ENCODE data around the gene RASAL2. TPM values are rescaled to one million over a fixed set of nuclear protein-coding genes. Genes with fewer than 3 reads are reported as not detected.
"Not testable (repeated sequence)": the region's sequence is repeated elsewhere in the genome, so short reads cannot be mapped to it uniquely, and the experiment has no call there.

The RASAL2 gene
- total RNA-seq, 2 experiments from 2014 or later, result not detected

GRCh38 chr1:178118524-178118923 lies 24.6 kb downstream of the RASAL2 start:
- POLR2A ChIA-PET, result no interaction called here
- no peaks in the 10 kb centered on the region for H3K36me3 Mint-ChIP-seq (ENCODE audit: low read depth)
- CTCF ChIA-PET, result no interaction called here

DNA sequence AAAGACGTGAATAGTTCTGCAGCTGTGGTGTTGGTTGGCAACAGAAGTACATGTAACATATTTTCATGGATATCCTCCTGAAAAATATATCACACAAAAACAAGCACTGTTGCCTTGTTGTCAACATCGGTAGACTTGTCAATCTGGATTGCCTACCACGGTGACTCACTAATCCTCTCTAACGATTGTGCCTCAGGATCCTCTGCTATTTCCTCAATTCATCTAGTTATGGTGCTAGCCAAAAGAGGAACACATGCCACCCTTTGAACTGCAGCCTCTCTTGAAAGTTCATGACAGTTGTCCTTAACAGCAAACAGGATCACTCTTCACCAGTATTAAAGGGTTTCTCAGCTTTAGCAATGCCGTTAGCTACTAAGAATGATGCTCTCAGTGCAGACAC lies 25.7 kb downstream of the RASAL2 start:
- POLR2A ChIA-PET, result no interaction called here
- Mint-ChIP-seq H3K4me3 (no peak overlapping the region), H3K9me3 (peaks cover 3% of the 10 kb centered on the region), H3K4me1 (no peaks in the 10 kb centered on the region), H3K36me3 (ENCODE audit: low read depth) (no peaks in the 10 kb centered on the region), H3K27me3 (no peaks in the 10 kb centered on the region), H3K27ac (no peak overlapping the region)
- CTCF ChIA-PET, result no interaction called here
- no peak for DNase-seq

More at GRCh38 chr1:178118524-178118923, 24.6 kb downstream of the RASAL2 start:
- no peak overlapping the region for H3K27ac Mint-ChIP-seq
- no peak for DNase-seq
- peaks cover 3% of the 10 kb centered on the region for H3K9me3 Mint-ChIP-seq
- H3K4me3 Mint-ChIP-seq, result no peak overlapping the region
- H3K27me3 Mint-ChIP-seq, result no peaks in the 10 kb centered on the region
- no peaks in the 10 kb centered on the region for H3K4me1 Mint-ChIP-seq

DNA sequence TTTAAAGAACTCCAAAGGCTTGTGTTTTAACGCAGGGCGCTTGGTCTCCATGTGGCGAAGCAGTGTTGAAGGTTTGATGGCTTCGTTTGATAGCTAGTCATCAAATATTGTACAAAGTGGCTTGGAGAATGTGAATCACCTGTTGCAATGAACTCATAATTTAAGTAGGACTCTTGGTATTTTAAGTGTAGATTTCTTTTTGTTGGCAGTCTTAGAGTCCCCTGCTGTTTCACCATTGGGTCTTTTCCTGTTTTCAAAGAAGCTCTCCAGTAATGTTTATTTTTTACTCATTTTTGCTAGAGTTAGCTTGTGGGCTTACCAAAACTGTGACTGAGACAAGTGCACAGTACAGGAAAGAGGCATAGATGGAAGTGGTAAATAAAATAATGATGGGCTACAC lies 26.2 kb downstream of the RASAL2 start:
- H3K36me3 Mint-ChIP-seq (ENCODE audit: low read depth), result no peaks in the 10 kb centered on the region
- H3K4me1 Mint-ChIP-seq, result no peaks in the 10 kb centered on the region
- peaks cover 3% of the 10 kb centered on the region for H3K9me3 Mint-ChIP-seq
- H3K27ac Mint-ChIP-seq, result no peak overlapping the region
- H3K27me3 Mint-ChIP-seq, result no peaks in the 10 kb centered on the region
- CTCF ChIA-PET, result no interaction called here
- DNase-seq, result no peak
- no peak overlapping the region for H3K4me3 Mint-ChIP-seq
- POLR2A ChIA-PET, result no interaction called here

GRCh38 chr1:178120520-178121052 lies 26.7 kb downstream of the RASAL2 start:
- not testable (repeated sequence) for H3K27me3 Mint-ChIP-seq

DNA sequence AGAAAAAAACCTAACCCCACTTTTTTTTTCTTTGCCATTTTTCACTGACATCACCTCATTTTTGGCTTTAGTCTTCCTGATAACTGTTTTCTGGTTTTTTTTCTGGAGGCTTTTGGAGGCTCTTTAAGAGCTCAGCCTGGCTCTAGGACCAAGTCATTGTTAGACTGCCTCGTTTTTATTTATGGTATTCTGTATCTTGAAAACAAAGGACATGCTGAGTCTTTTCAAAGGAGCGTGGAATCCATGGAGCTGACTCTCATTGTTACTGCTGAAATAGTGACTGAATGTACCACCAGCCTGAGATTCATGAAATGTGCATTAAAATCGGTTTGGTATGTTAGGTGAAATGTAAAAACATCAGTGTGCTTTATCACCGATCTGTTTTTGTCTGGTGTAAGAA lies 28.0 kb downstream of the RASAL2 start:
- DNase-seq, result no peak
- ChIA-PET CTCF (no interaction called here), POLR2A (no interaction called here)
- H3K27ac Mint-ChIP-seq, result no peak overlapping the region
- peaks cover 3% of the 10 kb centered on the region for H3K9me3 Mint-ChIP-seq
- no peaks in the 10 kb centered on the region for H3K27me3 Mint-ChIP-seq
- no peaks in the 10 kb centered on the region for H3K4me1 Mint-ChIP-seq
- no peak overlapping the region for H3K4me3 Mint-ChIP-seq
- no peaks in the 10 kb centered on the region for H3K36me3 Mint-ChIP-seq (ENCODE audit: low read depth)

More at GRCh38 chr1:178120520-178121052, 26.7 kb downstream of the RASAL2 start:
- CTCF ChIA-PET; H3K4me1 Mint-ChIP-seq; H3K36me3 Mint-ChIP-seq (ENCODE audit: low read depth); H3K9me3 Mint-ChIP-seq; DNase-seq; POLR2A ChIA-PET; H3K4me3 Mint-ChIP-seq; H3K27ac Mint-ChIP-seq: not testable (repeated sequence)

- Mint-ChIP-seq H3K4me1 (no peaks in the 10 kb centered on the region), H3K9me3 (peaks cover 3% of the 10 kb centered on the region), H3K27ac (no peak overlapping the region), H3K4me3 (no peak overlapping the region), H3K36me3 (ENCODE audit: low read depth) (no peaks in the 10 kb centered on the region), H3K27me3 (no peaks in the 10 kb centered on the region)
- no peak for DNase-seq
- POLR2A ChIA-PET, result no interaction called here
- CTCF ChIA-PET, result no interaction called here
Measured at GRCh38 chr1:178122283-178122682, 28.4 kb downstream of the RASAL2 start.

DNA sequence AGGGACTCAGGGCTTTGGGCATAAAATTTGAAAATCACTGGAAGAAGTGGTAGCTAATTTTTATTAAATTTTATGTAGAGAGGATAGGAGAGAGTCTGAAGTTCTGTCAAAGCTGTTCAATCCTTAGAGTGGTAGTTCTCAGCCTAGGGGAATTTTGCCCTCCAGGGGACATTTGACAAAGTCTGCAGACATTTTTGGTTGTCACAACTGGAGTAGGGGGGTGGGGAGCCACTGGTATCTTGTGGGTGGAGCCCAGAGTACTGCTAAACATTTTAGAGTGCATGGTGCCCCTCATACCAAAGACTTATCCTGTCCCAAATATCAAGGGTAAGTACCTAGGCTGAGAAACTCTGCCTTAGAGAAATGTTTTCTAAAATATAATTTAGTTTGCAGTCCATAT lies 30.2 kb downstream of the RASAL2 start:
- Mint-ChIP-seq H3K27ac (no peak overlapping the region), H3K9me3 (peaks cover 3% of the 10 kb centered on the region), H3K4me1 (no peaks in the 10 kb centered on the region), H3K4me3 (no peak overlapping the region), H3K27me3 (no peaks in the 10 kb centered on the region), H3K36me3 (ENCODE audit: low read depth) (no peaks in the 10 kb centered on the region)
- POLR2A ChIA-PET, result no interaction called here
- DNase-seq, result no peak
- CTCF ChIA-PET, result no interaction called here

GRCh38 chr1:178126261-178126660 lies 32.4 kb downstream of the RASAL2 start:
- no peaks in the 10 kb centered on the region for H3K27me3 Mint-ChIP-seq
- H3K36me3 Mint-ChIP-seq (ENCODE audit: low read depth), result no peaks in the 10 kb centered on the region
- DNase-seq, result no peak
- ChIA-PET CTCF (no interaction called here), POLR2A (no interaction called here)
- no peaks in the 10 kb centered on the region for H3K4me1 Mint-ChIP-seq
- H3K9me3 Mint-ChIP-seq, result no peaks in the 10 kb centered on the region
- no peak overlapping the region for H3K27ac Mint-ChIP-seq
- no peak overlapping the region for H3K4me3 Mint-ChIP-seq

DNA sequence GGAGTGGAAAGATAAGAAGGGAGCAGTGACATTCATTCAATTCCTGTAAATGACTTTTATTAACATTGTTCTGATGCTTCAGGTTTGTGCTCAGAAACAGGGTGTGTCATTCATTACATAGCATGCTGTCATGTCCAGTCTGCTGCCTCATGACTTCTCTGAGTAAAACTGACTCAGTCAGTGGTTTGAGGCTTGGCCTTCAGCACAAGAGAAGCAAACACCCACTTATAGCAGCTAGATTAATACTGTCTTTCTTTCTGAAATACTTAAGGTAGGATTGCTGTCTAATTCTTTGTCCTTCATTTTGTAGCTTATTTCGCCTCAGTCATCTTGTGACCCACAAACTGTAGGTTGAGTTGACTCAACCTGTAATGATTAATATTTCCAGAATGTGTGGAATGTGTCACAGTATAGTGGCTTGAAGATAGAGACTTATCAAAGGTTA lies 32.9 kb downstream of the RASAL2 start:
- H3K36me3 Mint-ChIP-seq (ENCODE audit: low read depth), result no peaks in the 10 kb centered on the region
- no peaks in the 10 kb centered on the region for H3K27me3 Mint-ChIP-seq
- DNase-seq, result no peak
- H3K4me1 Mint-ChIP-seq, result no peaks in the 10 kb centered on the region
- ChIA-PET CTCF (no interaction called here), POLR2A (no interaction called here)
- H3K9me3 Mint-ChIP-seq, result no peaks in the 10 kb centered on the region
- H3K27ac Mint-ChIP-seq, result no peak overlapping the region
- no peak overlapping the region for H3K4me3 Mint-ChIP-seq

GRCh38 chr1:178127482-178128191 lies 33.7 kb downstream of the RASAL2 start:
- Mint-ChIP-seq H3K4me1 (no peaks in the 10 kb centered on the region), H3K27ac (no peak overlapping the region), H3K36me3 (ENCODE audit: low read depth) (no peaks in the 10 kb centered on the region), H3K9me3 (no peaks in the 10 kb centered on the region), H3K4me3 (no peak overlapping the region), H3K27me3 (no peaks in the 10 kb centered on the region)
- POLR2A ChIA-PET, result no interaction called here
- no peak for DNase-seq
- CTCF ChIA-PET, result no interaction called here

- ChIA-PET CTCF (no interaction called here), POLR2A (no interaction called here)
- Mint-ChIP-seq H3K4me1 (no peaks in the 10 kb centered on the region), H3K27me3 (no peaks in the 10 kb centered on the region), H3K4me3 (no peak overlapping the region), H3K9me3 (peaks cover 2% of the 10 kb centered on the region), H3K27ac (no peak overlapping the region), H3K36me3 (ENCODE audit: low read depth) (no peaks in the 10 kb centered on the region)
- no peak for DNase-seq
Measured at GRCh38 chr1:178133239-178133989, 39.5 kb downstream of the RASAL2 start.

DNA sequence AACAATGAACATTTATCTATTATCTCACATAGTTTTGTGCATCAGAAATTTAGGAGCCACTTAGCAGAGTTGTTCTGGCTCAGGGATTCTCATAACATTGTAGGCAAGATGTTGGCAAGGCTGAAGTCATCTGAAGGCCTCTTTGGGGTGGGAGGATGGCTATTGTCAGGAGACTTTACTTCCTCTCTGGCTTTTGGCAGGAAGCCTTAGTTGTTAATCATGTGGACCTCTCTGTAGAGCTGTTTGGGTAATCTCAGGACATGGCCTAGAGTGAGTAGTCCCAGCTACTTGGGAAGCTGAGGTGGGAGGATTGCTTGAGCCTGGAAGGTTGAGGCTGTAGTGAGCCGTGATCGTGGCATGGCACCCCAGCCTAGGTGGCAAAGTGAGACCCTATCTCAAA lies 40.2 kb downstream of the RASAL2 start:
- Mint-ChIP-seq H3K27ac (no peak overlapping the region), H3K27me3 (no peaks in the 10 kb centered on the region), H3K4me3 (no peak overlapping the region), H3K9me3 (peaks cover 2% of the 10 kb centered on the region), H3K4me1 (no peaks in the 10 kb centered on the region), H3K36me3 (ENCODE audit: low read depth) (no peaks in the 10 kb centered on the region)
- ChIA-PET CTCF (no interaction called here), POLR2A (no interaction called here)
- no peak for DNase-seq

DNA sequence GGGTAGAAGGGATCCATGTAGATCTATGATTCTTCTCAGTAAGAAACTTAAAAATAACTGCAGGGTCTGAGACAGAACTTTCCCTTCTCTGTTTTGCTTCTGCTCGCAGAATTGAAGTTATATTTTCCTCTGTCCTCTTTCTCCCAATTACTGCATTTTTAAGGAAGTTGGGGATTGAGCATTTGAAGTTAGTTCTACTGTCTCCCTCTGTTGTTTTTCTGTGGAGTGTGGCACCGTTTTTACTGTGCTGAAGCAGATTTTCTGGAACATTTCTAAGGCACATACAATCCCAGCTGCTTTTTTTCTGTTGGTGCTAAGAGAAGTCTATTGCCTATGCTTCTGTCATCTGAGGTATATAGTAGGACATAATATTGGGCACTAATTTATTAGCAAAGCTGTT lies 43.3 kb downstream of the RASAL2 start:
- Mint-ChIP-seq H3K27ac (no peak overlapping the region), H3K36me3 (ENCODE audit: low read depth) (no peaks in the 10 kb centered on the region), H3K27me3 (no peaks in the 10 kb centered on the region), H3K9me3 (peaks cover 6% of the 10 kb centered on the region), H3K4me3 (no peak overlapping the region), H3K4me1 (no peaks in the 10 kb centered on the region)
- no peak for DNase-seq
- ChIA-PET POLR2A (no interaction called here), CTCF (no interaction called here)

DNA sequence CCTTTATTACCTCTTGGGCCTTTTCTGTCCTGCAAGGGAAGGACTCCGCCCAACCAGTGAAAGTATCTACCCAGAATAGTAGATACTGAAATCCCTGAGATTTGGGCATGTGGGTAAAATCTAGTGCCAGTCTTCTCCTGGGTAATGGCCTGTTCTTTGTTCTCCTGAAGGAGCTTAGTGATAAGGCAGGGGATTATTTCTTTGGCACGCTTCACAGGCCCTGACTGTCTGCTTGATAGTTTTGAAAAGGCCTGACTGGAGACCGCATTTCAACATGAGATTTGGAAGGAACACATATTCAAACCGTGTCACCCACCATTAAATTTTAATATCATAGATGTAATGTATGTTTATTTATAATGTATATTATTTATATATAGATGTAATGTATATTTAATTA lies 48.9 kb downstream of the RASAL2 start:
- DNase-seq, result no peak
- ChIA-PET POLR2A (no interaction called here), CTCF (no interaction called here)
- no peaks in the 10 kb centered on the region for H3K27me3 Mint-ChIP-seq
- H3K4me3 Mint-ChIP-seq, result no peak overlapping the region
- H3K36me3 Mint-ChIP-seq (ENCODE audit: low read depth), result no peaks in the 10 kb centered on the region
- peaks cover 5% of the 10 kb centered on the region for H3K9me3 Mint-ChIP-seq
- no peak overlapping the region for H3K27ac Mint-ChIP-seq
- H3K4me1 Mint-ChIP-seq, result no peaks in the 10 kb centered on the region

Measured in activated CD4-positive, alpha-beta memory T cell treated with anti-CD3 and anti-CD28 coated beads, Interleukin-2, amount 10 ng/mL, durations not matched to agents 7 days and 5 days (primary cell).